Nephron (organoid): Measurements from ENCODE around the gene HBQ1.
A peak's percentile ranks its signal among the peaks of the same experiment; 100 is the strongest.
"Not testable (repeated sequence)": the region's sequence is repeated elsewhere in the genome, so short reads cannot be mapped to it uniquely, and the experiment has no call there.

Experiments used
- H3K27ac Mint-ChIP-seq, 3 experiments: 2 replicates each; pipeline ENCODE4 v1.8.0; 2020; ENCODE audit warnings: mixed read lengths in 3 of 3, mild to moderate bottlenecking in 2 of 3, moderate library complexity in 1 of 3
- H3K27me3 Mint-ChIP-seq: 2 replicates; pipeline ENCODE4 v1.8.0; 2021; ENCODE audit warnings: low read depth, mild to moderate bottlenecking, moderate library complexity, mixed read lengths
- H3K36me3 Mint-ChIP-seq: 2 replicates; pipeline ENCODE4 v1.8.0; 2020; ENCODE audit warnings: low read depth, mixed read lengths
- H3K4me1 Mint-ChIP-seq: 2 replicates; pipeline ENCODE4 v1.8.0; 2020; ENCODE audit warnings: mixed read lengths
- H3K4me3 Mint-ChIP-seq, 3 experiments: 2 replicates each; pipeline ENCODE4 v1.8.0; 2020; ENCODE audit warnings: mild to moderate bottlenecking in 3 of 3, mixed read lengths in 3 of 3, moderate library complexity in 2 of 3
- H3K9me3 Mint-ChIP-seq: 2 replicates; pipeline ENCODE4 v1.8.0; 2020; ENCODE audit warnings: mixed read lengths
- CTCF ChIP-seq, 3 experiments: fragments of 200-600 bp; sonication (generic); IDR thresholded peaks; one replicate each; pipeline ENCODE4 v1.5.0; 2021; ENCODE audit warnings: antibody characterized with exemption in 3 of 3; ENCODE audit not compliant: unreplicated experiment in 3 of 3

HBQ1 gene

GRCh38 chr16:149024-149660, 31.1 kb upstream of the HBQ1 start:
- no peaks in the 10 kb centered on the region for H3K9me3 Mint-ChIP-seq
- no peak overlapping the region for H3K4me3 Mint-ChIP-seq
- H3K27me3 Mint-ChIP-seq, result peaks cover 44% of the 10 kb centered on the region
- no peaks in the 10 kb centered on the region for H3K4me1 Mint-ChIP-seq
- H3K36me3 Mint-ChIP-seq, result no peaks in the 10 kb centered on the region
- H3K27ac Mint-ChIP-seq, result no peak overlapping the region
- TF ChIP-seq CTCF (IDR thresholded peaks at IDR 0.05; ENCODE audit: unreplicated experiment in 3 of 3), result no peak

GRCh38 chr16:152141-153128, 27.8 kb upstream of the HBQ1 start, which contains the start of gene HBZ:
Gene HBZ, plus strand, starts transcription at chr16:152644. Its CDS starts 266 bp downstream, at chr16:152910.
- Mint-ChIP-seq H3K9me3 (no peaks in the 10 kb centered on the region), H3K27ac (no peak within 1 kb of the TSS), H3K4me1 (peaks cover 7% of the 10 kb centered on the region), H3K36me3 (no peaks in the 10 kb centered on the region), H3K27me3 (peaks cover 66% of the 10 kb centered on the region), H3K4me3 (peak within 1 kb of the TSS; percentile 51 to 64 (median 53))
- TF ChIP-seq CTCF (IDR thresholded peaks at IDR 0.05; ENCODE audit: unreplicated experiment in 3 of 3), result no peak

- H3K4me1 Mint-ChIP-seq, H3K9me3 Mint-ChIP-seq, H3K27ac Mint-ChIP-seq, H3K36me3 Mint-ChIP-seq: not testable (repeated sequence)
- Mint-ChIP-seq H3K27me3 (peaks cover 73% of the 10 kb centered on the region), H3K4me3 (peak overlapping the region; percentile 51 to 64 (median 53))
Observed at GRCh38 chr16:153129-153521, 27.1 kb upstream of the HBQ1 start.

GRCh38 chr16:153550-154216, 26.6 kb upstream of the HBQ1 start:
- not testable (repeated sequence) for H3K27ac Mint-ChIP-seq, H3K9me3 Mint-ChIP-seq, H3K4me1 Mint-ChIP-seq, H3K4me3 Mint-ChIP-seq, H3K36me3 Mint-ChIP-seq
- H3K27me3 Mint-ChIP-seq, result peaks cover 71% of the 10 kb centered on the region

- H3K9me3 Mint-ChIP-seq, result no peaks in the 10 kb centered on the region
- no peak for TF ChIP-seq CTCF (IDR thresholded peaks at IDR 0.05; ENCODE audit: unreplicated experiment in 3 of 3)
- H3K27ac Mint-ChIP-seq, result peak overlapping the region in 1 of 3 experiments; percentile 17
- no peaks in the 10 kb centered on the region for H3K36me3 Mint-ChIP-seq
- peak overlapping the region; percentile 76 to 86 (median 83) for H3K4me3 Mint-ChIP-seq
- H3K4me1 Mint-ChIP-seq, result peaks cover 7% of the 10 kb centered on the region
- peaks cover 73% of the 10 kb centered on the region for H3K27me3 Mint-ChIP-seq
Observed at GRCh38 chr16:154217-155030, 25.8 kb upstream of the HBQ1 start.

- peak overlapping the region; percentile 76 to 86 (median 83) for H3K4me3 Mint-ChIP-seq
- peaks cover 73% of the 10 kb centered on the region for H3K27me3 Mint-ChIP-seq
- H3K27ac Mint-ChIP-seq, result no peak overlapping the region
- TF ChIP-seq CTCF (IDR thresholded peaks at IDR 0.05; ENCODE audit: unreplicated experiment in 3 of 3), result no peak
- H3K36me3 Mint-ChIP-seq, result no peaks in the 10 kb centered on the region
- no peaks in the 10 kb centered on the region for H3K9me3 Mint-ChIP-seq
- peaks cover 7% of the 10 kb centered on the region for H3K4me1 Mint-ChIP-seq
Observed at GRCh38 chr16:155031-155398, 25.2 kb upstream of the HBQ1 start.
